ENCODE measurements around the gene DUOXA2. TPM values are rescaled to one million over a fixed set of nuclear protein-coding genes. Genes with fewer than 3 reads are reported as not detected.
A peak's percentile ranks its signal among the peaks of the same experiment; 100 is the strongest.

DUOXA2 gene
- total RNA-seq, 1 donor from 2014 or later, result not detected

- H3K27ac ChIP-seq (ENCODE audit: low read depth, low read length), result no peak overlapping the region
- no peak overlapping the region for H3K4me2 ChIP-seq (ENCODE audit: low read length)
- no peak overlapping the region for H3K9ac ChIP-seq (ENCODE audit: low read length)
- Mint-ChIP-seq H3K4me1 (ENCODE audit: low read depth, unreplicated experiment) (peaks cover 10% of the 10 kb centered on the region), H3K9me3 (ENCODE audit: unreplicated experiment) (peaks cover 2% of the 10 kb centered on the region), H3K27ac (ENCODE audit: unreplicated experiment) (peak overlapping the region; percentile 64), H3K36me3 (ENCODE audit: low read depth, unreplicated experiment) (no peaks in the 10 kb centered on the region), H3K4me3 (ENCODE audit: unreplicated experiment) (no peak overlapping the region), H3K27me3 (ENCODE audit: low read depth, unreplicated experiment) (peaks cover 16% of the 10 kb centered on the region)
- H2AFZ ChIP-seq (ENCODE audit: low read depth, low read length), result no peak overlapping the region
- no peaks in the 10 kb centered on the region for H4K20me1 ChIP-seq (ENCODE audit: insufficient read depth, low read length)
- no peaks in the 10 kb centered on the region for H3K79me2 ChIP-seq (ENCODE audit: insufficient read depth, low read length)
- H3K36me3 ChIP-seq (ENCODE audit: insufficient read depth, low read length), result no peaks in the 10 kb centered on the region
- no peaks in the 10 kb centered on the region for H3K4me1 ChIP-seq (ENCODE audit: insufficient read depth, low read length)
- DNase-seq (ENCODE audit: low read depth) (peak; percentile 13), FAIRE-seq (no peak)
- peaks cover 28% of the 10 kb centered on the region for H3K27me3 ChIP-seq (ENCODE audit: insufficient read depth, low read length)
- TF ChIP-seq CTCF (IDR thresholded peaks at IDR 0.05; ENCODE audit: insufficient read depth, low read depth, low read length), result no peak
- TF ChIP-seq EZH2 (IDR thresholded peaks at IDR 0.05; ENCODE audit: insufficient read depth, low read length), result no peak
- peaks cover 3% of the 10 kb centered on the region for H3K9me3 ChIP-seq (ENCODE audit: insufficient read depth, low read depth, low read length)
- no peak overlapping the region for H3K4me3 ChIP-seq (ENCODE audit: insufficient read depth, low read depth, low read length)
Observed at GRCh38 chr15:45091161-45091560, 23.0 kb upstream of the DUOXA2 start.

- Histone ChIP-seq H3K9ac (ENCODE audit: low read length) (no peak overlapping the region), H3K4me3 (ENCODE audit: insufficient read depth, low read depth, low read length) (no peak overlapping the region), H3K4me2 (ENCODE audit: low read length) (no peak overlapping the region), H3K9me3 (ENCODE audit: insufficient read depth, low read depth, low read length) (peaks cover 3% of the 10 kb centered on the region), H3K79me2 (ENCODE audit: insufficient read depth, low read length) (no peaks in the 10 kb centered on the region), H2AFZ (ENCODE audit: low read depth, low read length) (no peak overlapping the region), H3K27ac (ENCODE audit: low read depth, low read length) (no peak overlapping the region), H4K20me1 (ENCODE audit: insufficient read depth, low read length) (no peaks in the 10 kb centered on the region), H3K4me1 (ENCODE audit: insufficient read depth, low read length) (no peaks in the 10 kb centered on the region), H3K36me3 (ENCODE audit: insufficient read depth, low read length) (no peaks in the 10 kb centered on the region), H3K27me3 (ENCODE audit: insufficient read depth, low read length) (peaks cover 28% of the 10 kb centered on the region)
- TF ChIP-seq CTCF (IDR thresholded peaks at IDR 0.05; ENCODE audit: insufficient read depth, low read depth, low read length) (no peak), EZH2 (IDR thresholded peaks at IDR 0.05; ENCODE audit: insufficient read depth, low read length) (no peak)
- Mint-ChIP-seq H3K9me3 (ENCODE audit: unreplicated experiment) (peaks cover 2% of the 10 kb centered on the region), H3K27me3 (ENCODE audit: low read depth, unreplicated experiment) (peaks cover 21% of the 10 kb centered on the region), H3K4me1 (ENCODE audit: low read depth, unreplicated experiment) (peaks cover 10% of the 10 kb centered on the region), H3K4me3 (ENCODE audit: unreplicated experiment) (no peak overlapping the region), H3K36me3 (ENCODE audit: low read depth, unreplicated experiment) (no peaks in the 10 kb centered on the region), H3K27ac (ENCODE audit: unreplicated experiment) (no peak overlapping the region)
- no peak for DNase-seq (ENCODE audit: low read depth)
- no peak for FAIRE-seq
Observed at GRCh38 chr15:45091576-45091975, 22.6 kb upstream of the DUOXA2 start.

GRCh38 chr15:45093013-45093412 is 21.1 kb upstream of the DUOXA2 start:
- H4K20me1 ChIP-seq (ENCODE audit: insufficient read depth, low read length), result no peaks in the 10 kb centered on the region
- H3K36me3 Mint-ChIP-seq (ENCODE audit: low read depth, unreplicated experiment), result no peaks in the 10 kb centered on the region
- H3K4me2 ChIP-seq (ENCODE audit: low read length), result no peak overlapping the region
- no peak for DNase-seq (ENCODE audit: low read depth)
- H3K4me1 Mint-ChIP-seq (ENCODE audit: low read depth, unreplicated experiment), result peaks cover 10% of the 10 kb centered on the region
- H3K27me3 ChIP-seq (ENCODE audit: insufficient read depth, low read length), result peaks cover 20% of the 10 kb centered on the region
- H3K4me1 ChIP-seq (ENCODE audit: insufficient read depth, low read length), result no peaks in the 10 kb centered on the region
- H3K4me3 ChIP-seq (ENCODE audit: insufficient read depth, low read depth, low read length), result no peak overlapping the region
- H3K79me2 ChIP-seq (ENCODE audit: insufficient read depth, low read length), result no peaks in the 10 kb centered on the region
- peaks cover 5% of the 10 kb centered on the region for H3K9me3 Mint-ChIP-seq (ENCODE audit: unreplicated experiment)
- peak overlapping the region; percentile 41 for H3K27ac Mint-ChIP-seq (ENCODE audit: unreplicated experiment)
- TF ChIP-seq CTCF (IDR thresholded peaks at IDR 0.05; ENCODE audit: insufficient read depth, low read depth, low read length) (no peak), EZH2 (IDR thresholded peaks at IDR 0.05; ENCODE audit: insufficient read depth, low read length) (no peak)
- FAIRE-seq, result no peak
- no peak overlapping the region for H3K9ac ChIP-seq (ENCODE audit: low read length)
- H3K9me3 ChIP-seq (ENCODE audit: insufficient read depth, low read depth, low read length), result peaks cover under 1% of the 10 kb centered on the region
- H2AFZ ChIP-seq (ENCODE audit: low read depth, low read length), result no peak overlapping the region
- no peak overlapping the region for H3K27ac ChIP-seq (ENCODE audit: low read depth, low read length)
- peaks cover 31% of the 10 kb centered on the region for H3K27me3 Mint-ChIP-seq (ENCODE audit: low read depth, unreplicated experiment)
- H3K36me3 ChIP-seq (ENCODE audit: insufficient read depth, low read length), result no peaks in the 10 kb centered on the region
- no peak overlapping the region for H3K4me3 Mint-ChIP-seq (ENCODE audit: unreplicated experiment)

Measured in astrocyte (in vitro differentiated cells and primary cell).